Measurements from ENCODE around the gene ZYX. TPM values are rescaled to one million over a fixed set of nuclear protein-coding genes. Genes with fewer than 3 reads are reported as not detected.

Gene ZYX
- total and polyA plus RNA-seq, 2 donors from 2014 or later: 50.1 to 193 TPM

DNA sequence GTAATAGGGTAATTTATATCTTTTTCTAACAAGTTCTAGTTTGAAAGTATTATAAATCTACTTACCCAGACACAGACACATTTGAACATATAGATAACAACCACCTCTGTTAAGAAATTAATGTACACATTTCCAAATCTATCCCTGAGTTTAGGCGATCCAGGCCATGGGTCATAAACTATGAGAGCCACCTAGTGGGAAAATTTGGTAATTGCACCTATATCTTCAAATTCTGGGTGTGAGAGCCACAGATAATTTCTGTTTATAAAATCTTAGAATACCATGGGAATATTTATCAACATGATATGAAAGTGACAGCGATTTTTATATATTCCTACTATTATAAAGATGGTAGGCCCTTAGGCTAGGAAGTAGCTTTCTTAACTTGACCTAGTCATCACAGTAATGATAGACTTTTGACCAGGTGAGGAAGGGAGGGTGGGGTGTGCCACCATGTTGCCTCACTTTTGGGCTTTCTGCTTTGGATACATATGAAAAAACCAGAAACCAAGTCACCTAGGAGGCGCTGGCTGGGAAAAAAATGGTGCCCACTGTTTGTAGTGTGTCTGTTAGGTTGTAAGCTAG, 35.5 kb downstream of the ZYX start:
- H3K4me3 ChIP-seq (ENCODE audit: low read length in 3 of 3): peak overlapping the region in 1 of 3 donors; percentile 19
- intact Hi-C loops (cut with DNase I): loop anchor here (10.0 kb wide), 1 partner anchor 182 kb away; no protein-coding TSS in a partner anchor
- no peak overlapping the region for H3K9ac ChIP-seq (ENCODE audit: low read length in 3 of 3)
- DNase-seq: peak in 2 of 5 donors; percentile 48 to 66
- H3K9me3 ChIP-seq (ENCODE audit: control insufficient read depth in 2 of 3, insufficient read depth in 1 of 3, low read length in 3 of 3): no peaks in the 10 kb centered on the region
- H3K4me1 ChIP-seq (ENCODE audit: control insufficient read depth in 2 of 3, insufficient read depth in 2 of 3, low read depth in 1 of 3, low read length in 3 of 3): peaks cover 0 to 2% (median 0%) of the 10 kb centered on the region in 3 donors
- no peak overlapping the region for H3K27ac ChIP-seq (ENCODE audit: low read depth in 2 of 2, low read length in 2 of 2)
- no peaks in the 10 kb centered on the region for H3K36me3 ChIP-seq (ENCODE audit: control insufficient read depth in 2 of 3, insufficient read depth in 3 of 3, low read length in 3 of 3)
- peak; percentile 80 for FAIRE-seq
- H3K27me3 ChIP-seq (ENCODE audit: control insufficient read depth, insufficient read depth, low read length): no peaks in the 10 kb centered on the region
- TF ChIP-seq CTCF (IDR thresholded peaks at IDR 0.05; ENCODE audit: borderline replicate concordance, extremely low read depth, insufficient read depth): peak; percentile 65

DNA sequence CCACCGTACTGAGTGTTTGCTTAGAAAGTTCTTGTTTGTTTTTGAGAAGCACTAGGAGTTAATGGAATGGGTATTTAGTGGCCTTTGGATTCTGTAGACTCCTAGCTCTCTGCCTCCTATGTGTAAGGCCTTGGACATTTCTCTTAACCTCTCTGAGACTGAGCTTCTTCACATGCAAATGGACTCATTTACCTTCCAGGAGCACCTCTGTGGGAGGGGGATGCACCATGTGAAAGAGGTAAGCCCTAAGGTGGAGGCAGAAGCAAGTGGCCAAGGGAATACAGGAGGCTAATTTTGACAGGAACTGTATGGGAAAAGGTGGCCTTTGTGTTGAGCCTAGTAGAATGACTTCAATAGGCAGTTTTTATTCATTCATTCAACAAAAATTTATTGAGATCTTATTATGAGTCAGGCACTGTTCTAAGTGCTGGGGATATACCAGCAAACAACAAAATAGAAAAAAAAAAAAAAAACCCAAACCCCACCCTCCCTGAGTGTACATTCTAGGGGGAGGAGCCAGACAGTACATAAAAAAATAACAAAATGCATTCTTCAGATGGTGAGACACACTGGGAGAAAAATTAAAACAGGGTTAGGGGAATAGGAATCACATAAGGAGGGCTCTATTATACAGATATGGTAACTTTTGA, 36.7 kb downstream of the ZYX start:
- H3K4me1 ChIP-seq (ENCODE audit: control insufficient read depth in 2 of 3, insufficient read depth in 2 of 3, low read depth in 1 of 3, low read length in 3 of 3): peaks cover 0 to 2% (median 0%) of the 10 kb centered on the region in 3 donors
- H3K27me3 ChIP-seq (ENCODE audit: control insufficient read depth, insufficient read depth, low read length): no peaks in the 10 kb centered on the region
- H3K36me3 ChIP-seq (ENCODE audit: control insufficient read depth in 2 of 3, insufficient read depth in 3 of 3, low read length in 3 of 3): no peaks in the 10 kb centered on the region
- H3K9me3 ChIP-seq (ENCODE audit: control insufficient read depth in 2 of 3, insufficient read depth in 1 of 3, low read length in 3 of 3): no peaks in the 10 kb centered on the region
- H3K27ac ChIP-seq (ENCODE audit: low read depth in 2 of 2, low read length in 2 of 2): no peak overlapping the region
- FAIRE-seq (no peak), DNase-seq (no peak)
- no peak for TF ChIP-seq CTCF (IDR thresholded peaks at IDR 0.05; ENCODE audit: borderline replicate concordance, extremely low read depth, insufficient read depth)
- no peak overlapping the region for H3K9ac ChIP-seq (ENCODE audit: low read length in 3 of 3)
- H3K4me3 ChIP-seq (ENCODE audit: low read length in 3 of 3): no peak overlapping the region
- intact Hi-C loops (cut with DNase I): loop anchor here (10.0 kb wide), 1 partner anchor 183 kb away; no protein-coding TSS in a partner anchor

DNA sequence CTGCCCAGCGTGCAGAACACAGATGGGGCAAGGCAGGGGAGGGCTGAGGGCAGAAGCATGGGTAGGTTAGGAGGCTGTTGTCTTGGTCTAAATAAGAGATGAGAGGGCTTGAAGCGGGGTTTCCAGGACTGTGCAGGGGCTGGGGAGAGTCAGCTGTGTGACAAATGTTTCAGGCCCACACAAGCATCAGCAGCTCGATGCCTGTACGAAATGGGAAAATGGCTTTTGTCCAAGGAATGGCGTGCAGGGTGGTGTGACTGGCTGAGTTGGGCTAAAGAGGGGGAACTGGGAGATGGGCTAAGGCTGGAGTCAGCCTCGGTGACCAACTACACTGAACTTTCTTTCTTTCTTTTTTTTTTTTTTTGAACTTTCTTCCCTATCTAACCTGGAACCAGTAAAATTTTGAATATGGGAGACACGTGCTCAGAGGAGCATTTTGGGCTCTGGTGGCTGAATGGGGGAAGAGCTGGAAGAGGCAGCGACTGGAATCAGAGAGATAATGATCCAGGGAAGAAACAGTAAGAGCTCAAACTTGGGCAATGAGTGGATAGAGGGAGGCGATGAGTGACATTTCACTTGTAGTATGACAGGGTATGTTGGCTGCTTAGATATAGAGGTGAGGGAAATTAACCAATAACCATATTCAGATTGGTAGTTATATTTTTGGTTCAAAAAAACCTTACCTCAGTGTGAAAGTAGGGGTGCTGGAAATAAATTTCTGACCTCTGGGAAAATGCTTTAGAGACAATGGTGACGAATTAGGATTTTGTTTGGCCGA, 37.7 kb downstream of the ZYX start:
- FAIRE-seq: no peak
- TF ChIP-seq CTCF (IDR thresholded peaks at IDR 0.05; ENCODE audit: borderline replicate concordance, extremely low read depth, insufficient read depth): no peak
- no peak for DNase-seq
- Histone ChIP-seq H3K27me3 (ENCODE audit: control insufficient read depth, insufficient read depth, low read length) (no peaks in the 10 kb centered on the region), H3K9ac (ENCODE audit: low read length in 3 of 3) (no peak overlapping the region), H3K27ac (ENCODE audit: low read depth in 2 of 2, low read length in 2 of 2) (no peak overlapping the region), H3K36me3 (ENCODE audit: control insufficient read depth in 2 of 3, insufficient read depth in 3 of 3, low read length in 3 of 3) (no peaks in the 10 kb centered on the region), H3K9me3 (ENCODE audit: control insufficient read depth in 2 of 3, insufficient read depth in 1 of 3, low read length in 3 of 3) (no peaks in the 10 kb centered on the region), H3K4me3 (ENCODE audit: low read length in 3 of 3) (no peak overlapping the region), H3K4me1 (ENCODE audit: control insufficient read depth in 2 of 3, insufficient read depth in 2 of 3, low read depth in 1 of 3, low read length in 3 of 3) (peaks cover 0 to 2% (median 0%) of the 10 kb centered on the region in 3 donors)
- intact Hi-C loops (cut with DNase I): loop anchor here (10.0 kb wide), 1 partner anchor 184 kb away; no protein-coding TSS in a partner anchor

Measured in kidney (tissue), 14 donors.